ENCODE measurements around the gene MYH10.

The MYH10 gene

DNA sequence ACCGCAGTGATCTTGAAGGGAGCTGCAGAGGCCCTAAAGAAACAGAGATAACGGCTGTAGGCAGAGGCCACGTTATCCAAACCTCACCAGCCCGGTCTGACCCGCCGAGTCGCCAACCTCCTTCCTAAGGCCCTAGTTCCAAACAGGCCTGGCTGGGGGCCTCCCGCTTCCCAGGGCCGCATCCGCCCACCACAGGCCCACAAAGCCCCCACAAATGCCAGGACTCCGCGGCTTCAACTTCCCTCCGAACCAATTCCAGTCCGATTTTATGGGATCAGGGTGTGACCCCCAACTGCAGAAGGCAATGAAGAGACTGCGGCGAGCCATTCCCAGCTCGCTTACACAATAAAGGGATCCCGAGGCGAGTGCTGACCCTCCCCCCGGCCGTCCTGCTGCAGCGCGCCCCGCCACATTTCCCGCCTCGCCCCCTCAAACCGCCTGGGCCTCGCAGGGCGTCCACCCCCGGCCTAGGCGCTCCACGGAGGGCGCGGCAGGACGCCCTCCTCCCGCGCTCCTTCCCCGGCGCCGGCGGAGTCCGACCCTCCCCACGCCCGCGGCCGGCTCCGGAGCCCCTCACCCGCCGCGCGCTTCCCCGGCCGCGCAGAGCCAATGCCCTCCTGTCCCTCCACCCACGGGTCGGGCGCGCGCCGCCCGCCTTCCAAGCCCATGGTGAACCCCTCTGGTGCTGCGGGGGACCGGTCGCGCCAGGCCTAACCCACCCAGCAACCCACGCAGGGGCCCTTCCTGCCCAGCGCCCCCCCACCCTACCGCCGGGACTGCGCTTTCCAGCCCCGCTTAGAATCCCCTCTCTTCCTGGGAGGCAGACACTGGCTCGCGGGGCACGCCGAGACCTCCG is 926 bp downstream of the MYH10 start:
- TF ChIP-seq, protein P1, sequence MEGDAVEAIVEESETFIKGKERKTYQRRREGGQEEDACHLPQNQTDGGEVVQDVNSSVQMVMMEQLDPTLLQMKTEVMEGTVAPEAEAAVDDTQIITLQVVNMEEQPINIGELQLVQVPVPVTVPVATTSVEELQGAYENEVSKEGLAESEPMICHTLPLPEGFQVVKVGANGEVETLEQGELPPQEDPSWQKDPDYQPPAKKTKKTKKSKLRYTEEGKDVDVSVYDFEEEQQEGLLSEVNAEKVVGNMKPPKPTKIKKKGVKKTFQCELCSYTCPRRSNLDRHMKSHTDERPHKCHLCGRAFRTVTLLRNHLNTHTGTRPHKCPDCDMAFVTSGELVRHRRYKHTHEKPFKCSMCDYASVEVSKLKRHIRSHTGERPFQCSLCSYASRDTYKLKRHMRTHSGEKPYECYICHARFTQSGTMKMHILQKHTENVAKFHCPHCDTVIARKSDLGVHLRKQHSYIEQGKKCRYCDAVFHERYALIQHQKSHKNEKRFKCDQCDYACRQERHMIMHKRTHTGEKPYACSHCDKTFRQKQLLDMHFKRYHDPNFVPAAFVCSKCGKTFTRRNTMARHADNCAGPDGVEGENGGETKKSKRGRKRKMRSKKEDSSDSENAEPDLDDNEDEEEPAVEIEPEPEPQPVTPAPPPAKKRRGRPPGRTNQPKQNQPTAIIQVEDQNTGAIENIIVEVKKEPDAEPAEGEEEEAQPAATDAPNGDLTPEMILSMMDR (IDR thresholded peaks at IDR 0.05; ENCODE audit: low read depth, low read length), result no peak
- peak; percentile 25 for DNase-seq

DNA sequence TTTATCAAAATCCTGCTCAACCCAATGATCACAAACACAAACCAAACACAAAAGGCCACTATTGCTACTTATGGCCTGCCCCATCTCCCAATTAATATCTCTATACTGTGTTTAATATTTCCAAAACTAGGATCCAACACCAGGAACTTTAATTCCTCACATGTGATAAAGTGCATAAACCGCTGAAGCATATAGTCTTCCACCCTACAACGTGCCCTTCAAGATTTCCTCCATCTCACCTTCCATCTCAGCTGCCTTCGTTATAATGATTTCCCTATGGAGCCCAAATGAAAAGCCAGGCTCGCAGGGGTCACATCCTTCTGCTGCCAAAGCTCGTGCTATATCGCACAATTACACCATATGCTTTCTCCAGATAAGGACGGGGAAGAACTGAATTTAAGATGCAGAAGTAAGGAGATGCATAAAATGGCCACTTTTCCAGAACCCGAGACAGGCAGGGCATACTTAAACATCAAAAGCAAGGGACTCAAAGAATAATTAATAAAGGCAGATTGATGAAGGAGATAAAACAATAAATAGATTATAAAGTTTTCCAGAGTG is 1.8 kb downstream of the MYH10 start:
- TF ChIP-seq, protein P1 (IDR thresholded peaks at IDR 0.05; ENCODE audit: low read depth, low read length), result no peak
- Histone ChIP-seq H3K4me3 (ENCODE audit: low read depth, low read length) (peak overlapping the region; percentile 81), H3K9me3 (no peaks in the 10 kb centered on the region), H3K27me3 (no peaks in the 10 kb centered on the region), H3K4me1 (no peaks in the 10 kb centered on the region; the same call in 1 of the 2 replicates), H3K36me3 (no peaks in the 10 kb centered on the region)
- DNase-seq, result peak; percentile 8

More for the DNA sequence above, 926 bp downstream of the MYH10 start:
- Histone ChIP-seq H3K36me3 (no peaks in the 10 kb centered on the region), H3K9me3 (no peaks in the 10 kb centered on the region), H3K4me1 (no peaks in the 10 kb centered on the region; the same call in 1 of the 2 replicates), H3K27me3 (no peaks in the 10 kb centered on the region), H3K4me3 (ENCODE audit: low read depth, low read length) (peak overlapping the region; percentile 81)

DNA sequence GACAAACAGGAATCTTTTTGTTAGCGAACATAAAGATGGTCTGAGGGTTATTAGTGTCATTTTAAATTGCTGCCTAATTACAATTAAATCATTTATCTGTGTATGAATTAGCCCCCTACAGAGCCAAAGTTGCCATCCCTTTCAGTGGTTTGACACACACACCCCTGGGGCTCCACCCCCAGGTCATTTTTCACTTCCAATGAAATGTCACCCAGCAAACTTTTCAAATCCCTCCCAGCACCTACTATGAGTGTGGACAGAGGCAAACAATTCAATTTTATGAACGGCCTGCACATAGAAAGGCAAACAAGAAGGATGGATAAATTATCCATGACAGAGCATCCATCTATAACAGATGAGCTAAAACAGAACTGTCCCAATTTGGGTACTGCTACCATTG is 2.4 kb downstream of the MYH10 start:
- no peak for DNase-seq
- H3K9me3 ChIP-seq, result no peaks in the 10 kb centered on the region
- H3K4me3 ChIP-seq (ENCODE audit: low read depth, low read length), result no peak overlapping the region; the same call in 1 of the 2 replicates
- no peaks in the 10 kb centered on the region; the same call in 1 of the 2 replicates for H3K4me1 ChIP-seq
- no peaks in the 10 kb centered on the region for H3K36me3 ChIP-seq
- TF ChIP-seq, protein P1 (IDR thresholded peaks at IDR 0.05; ENCODE audit: low read depth, low read length), result no peak
- no peaks in the 10 kb centered on the region for H3K27me3 ChIP-seq

- H3K4me1 ChIP-seq, result no peaks in the 10 kb centered on the region
- H3K4me3 ChIP-seq (ENCODE audit: low read depth, low read length), result no peak overlapping the region
- TF ChIP-seq, protein P1 (IDR thresholded peaks at IDR 0.05; ENCODE audit: low read depth, low read length), result no peak
- H3K36me3 ChIP-seq, result no peaks in the 10 kb centered on the region
- no peaks in the 10 kb centered on the region for H3K27me3 ChIP-seq
- no peak for DNase-seq
- no peaks in the 10 kb centered on the region for H3K9me3 ChIP-seq
These were observed 6.9 kb downstream of the MYH10 start for GRCh38 chr17:8623591-8623990.

GRCh38 chr17:8622191-8622590 is 8.3 kb downstream of the MYH10 start:
- H3K27me3 ChIP-seq, result no peaks in the 10 kb centered on the region
- H3K4me1 ChIP-seq, result no peaks in the 10 kb centered on the region
- DNase-seq, result no peak
- H3K4me3 ChIP-seq (ENCODE audit: low read depth, low read length), result no peak overlapping the region
- H3K36me3 ChIP-seq, result no peaks in the 10 kb centered on the region
- H3K9me3 ChIP-seq, result no peaks in the 10 kb centered on the region
- TF ChIP-seq, protein P1 (IDR thresholded peaks at IDR 0.05; ENCODE audit: low read depth, low read length), result no peak

DNA sequence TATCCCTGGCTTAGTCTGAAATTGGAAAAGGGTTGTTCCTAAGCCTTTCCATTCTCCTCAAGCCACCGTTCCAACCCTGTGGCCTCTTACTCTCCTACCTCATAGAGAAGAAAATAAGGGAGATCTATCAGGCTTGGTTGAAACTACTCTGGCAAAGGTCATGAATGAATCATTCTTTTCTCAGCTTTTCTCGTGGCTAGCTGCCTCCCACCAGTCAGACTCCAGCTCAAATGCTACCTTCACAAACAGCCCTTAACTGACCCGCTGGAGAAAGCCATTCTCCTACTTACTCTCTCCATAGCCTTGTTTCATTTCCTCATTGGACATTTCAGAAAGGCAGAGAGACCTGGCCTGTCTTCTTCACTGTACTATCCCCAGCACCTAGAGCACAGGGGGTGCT is 8.9 kb downstream of the MYH10 start:
- Histone ChIP-seq H3K27me3 (no peaks in the 10 kb centered on the region), H3K36me3 (no peaks in the 10 kb centered on the region), H3K4me1 (no peaks in the 10 kb centered on the region), H3K4me3 (ENCODE audit: low read depth, low read length) (no peak overlapping the region), H3K9me3 (no peaks in the 10 kb centered on the region)
- TF ChIP-seq, protein P1 (IDR thresholded peaks at IDR 0.05; ENCODE audit: low read depth, low read length), result no peak
- DNase-seq, result no peak

All from BE2C (cell line).